ENCODE data around the gene SHISA6. TPM values are rescaled to one million over a fixed set of nuclear protein-coding genes. Genes with fewer than 3 reads are reported as not detected.

SHISA6 gene
- total and polyA plus RNA-seq, 2 donors (not counting 1 experiment from before 2014, with no cell fraction given): not detected

- WGBS (ENCODE audit: insufficient coverage): 91% methylated on average over 9 of the region's 10 CpGs
- intact Hi-C loops (cut with micrococcal nuclease): no loop called here
- ChIA-PET POLR2A (no interaction called here), CTCF (no interaction called here)
- H3K4me1 ChIP-seq (ENCODE audit: control insufficient read depth in 2 of 2, insufficient read depth in 2 of 2, low read length in 2 of 2): no peaks in the 10 kb centered on the region
- H3K9me3 ChIP-seq (ENCODE audit: control extremely low read depth in 1 of 3, control insufficient read depth in 2 of 3, insufficient read depth in 1 of 3, low read length in 2 of 3): peaks cover 0 to 44% (median 0%) of the 10 kb centered on the region in 3 donors
- no peak overlapping the region for H3K27ac Mint-ChIP-seq
- H3K9me3 Mint-ChIP-seq (ENCODE audit: insufficient read depth): peaks cover 2% of the 10 kb centered on the region
- no peak for TF ChIP-seq EZH2 (IDR thresholded peaks at IDR 0.05; ENCODE audit: borderline replicate concordance, insufficient read depth, low read depth, low read length, poor library complexity, severe bottlenecking)
- TF ChIP-seq CTCF (IDR thresholded peaks at IDR 0.05): no peak
- H3K27me3 Mint-ChIP-seq: no peaks in the 10 kb centered on the region
- no peak overlapping the region for H3K4me3 Mint-ChIP-seq
- no peak overlapping the region for H3K4me2 ChIP-seq (replicated peaks; ENCODE audit: low read depth, low read length, poor library complexity, severe bottlenecking)
- no peak for ATAC-seq (ENCODE audit: low read depth)
- H2AFZ ChIP-seq (ENCODE audit: insufficient read depth, low read depth, low read length, poor library complexity, severe bottlenecking): no peak overlapping the region
- no peaks in the 10 kb centered on the region for H3K27me3 ChIP-seq (replicated peaks in 1 of 4; ENCODE audit: control extremely low read depth in 1 of 4, control insufficient read depth in 3 of 4, insufficient read depth in 4 of 4, low read length in 3 of 4)
- no peak overlapping the region for H3K4me3 ChIP-seq (ENCODE audit: control extremely low read depth in 1 of 5, extremely low read depth in 1 of 5, insufficient read depth in 1 of 5, low read depth in 2 of 5, low read length in 4 of 5)
- no peaks in the 10 kb centered on the region for H3K36me3 ChIP-seq (replicated peaks in 1 of 2; ENCODE audit: control extremely low read depth in 1 of 2, control insufficient read depth in 1 of 2, extremely low read depth in 1 of 2, insufficient read depth in 2 of 2, low read length in 1 of 2)
- H3K27ac ChIP-seq (ENCODE audit: low read length in 2 of 2): no peak overlapping the region
- H4K20me1 ChIP-seq (ENCODE audit: control insufficient read depth, insufficient read depth, low read length, poor library complexity, severe bottlenecking): no peaks in the 10 kb centered on the region
- H3K4me1 Mint-ChIP-seq: no peaks in the 10 kb centered on the region
- DNase-seq: no peak
- no peaks in the 10 kb centered on the region for H3K79me2 ChIP-seq (ENCODE audit: control insufficient read depth, insufficient read depth, low read length)
- H3K9ac ChIP-seq (ENCODE audit: low read length): no peak overlapping the region
Measured at GRCh38 chr17:11558681-11559234, 317.7 kb downstream of the SHISA6 start.

GRCh38 chr17:11559601-11560000 lies 318.6 kb downstream of the SHISA6 start:
- no peaks in the 10 kb centered on the region for H3K79me2 ChIP-seq (ENCODE audit: control insufficient read depth, insufficient read depth, low read length)
- intact Hi-C loops (cut with micrococcal nuclease): no loop called here

More at GRCh38 chr17:11559601-11560000, 318.6 kb downstream of the SHISA6 start:
- ChIA-PET CTCF (no interaction called here), POLR2A (no interaction called here)
- no peak for DNase-seq
- H3K27me3 Mint-ChIP-seq: no peaks in the 10 kb centered on the region
- H2AFZ ChIP-seq (ENCODE audit: insufficient read depth, low read depth, low read length, poor library complexity, severe bottlenecking): no peak overlapping the region
- H3K4me3 ChIP-seq (ENCODE audit: control extremely low read depth in 1 of 5, extremely low read depth in 1 of 5, insufficient read depth in 1 of 5, low read depth in 2 of 5, low read length in 4 of 5): no peak overlapping the region
- peaks cover 2% of the 10 kb centered on the region for H3K9me3 Mint-ChIP-seq (ENCODE audit: insufficient read depth)
- WGBS (ENCODE audit: insufficient coverage): 78% methylated on average over 6 of the region's 7 CpGs
- TF ChIP-seq EZH2 (IDR thresholded peaks at IDR 0.05; ENCODE audit: borderline replicate concordance, insufficient read depth, low read depth, low read length, poor library complexity, severe bottlenecking) (no peak), CTCF (IDR thresholded peaks at IDR 0.05) (no peak)
- no peaks in the 10 kb centered on the region for H3K36me3 ChIP-seq (replicated peaks in 1 of 2; ENCODE audit: control extremely low read depth in 1 of 2, control insufficient read depth in 1 of 2, extremely low read depth in 1 of 2, insufficient read depth in 2 of 2, low read length in 1 of 2)
- H3K27me3 ChIP-seq (replicated peaks in 1 of 4; ENCODE audit: control extremely low read depth in 1 of 4, control insufficient read depth in 3 of 4, insufficient read depth in 4 of 4, low read length in 3 of 4): no peaks in the 10 kb centered on the region
- H3K4me1 Mint-ChIP-seq: no peaks in the 10 kb centered on the region
- no peak for ATAC-seq (ENCODE audit: low read depth)
- H3K27ac Mint-ChIP-seq: no peak overlapping the region
- no peak overlapping the region for H3K27ac ChIP-seq (ENCODE audit: low read length in 2 of 2)
- no peaks in the 10 kb centered on the region for H4K20me1 ChIP-seq (ENCODE audit: control insufficient read depth, insufficient read depth, low read length, poor library complexity, severe bottlenecking)
- H3K4me2 ChIP-seq (replicated peaks; ENCODE audit: low read depth, low read length, poor library complexity, severe bottlenecking): no peak overlapping the region
- peaks cover 0 to 44% (median 0%) of the 10 kb centered on the region in 3 donors for H3K9me3 ChIP-seq (ENCODE audit: control extremely low read depth in 1 of 3, control insufficient read depth in 2 of 3, insufficient read depth in 1 of 3, low read length in 2 of 3)
- H3K9ac ChIP-seq (ENCODE audit: low read length): no peak overlapping the region
- H3K4me1 ChIP-seq (ENCODE audit: control insufficient read depth in 2 of 2, insufficient read depth in 2 of 2, low read length in 2 of 2): no peaks in the 10 kb centered on the region
- no peak overlapping the region for H3K4me3 Mint-ChIP-seq

Measured in B cell (primary cell).